ENCODE measurements around the gene JAZF1. TPM values are rescaled to one million over a fixed set of nuclear protein-coding genes. Genes with fewer than 3 reads are reported as not detected.
A peak's percentile ranks its signal among the peaks of the same experiment; 100 is the strongest.

JAZF1 gene
- total RNA-seq, 1 experiment from 2014 or later = 14.2 TPM

GRCh38 chr7:28082071-28082470 is 98.5 kb downstream of the JAZF1 start:
- Mint-ChIP-seq H3K4me1 (ENCODE audit: insufficient read depth, unreplicated experiment) (peaks cover 31% of the 10 kb centered on the region), H3K4me3 (ENCODE audit: unreplicated experiment) (no peak overlapping the region), H3K36me3 (ENCODE audit: insufficient read depth, unreplicated experiment) (peaks cover 8% of the 10 kb centered on the region), H3K27me3 (ENCODE audit: insufficient read depth, unreplicated experiment) (no peaks in the 10 kb centered on the region), H3K9me3 (ENCODE audit: unreplicated experiment) (no peaks in the 10 kb centered on the region), H3K27ac (ENCODE audit: low read depth, unreplicated experiment) (no peak overlapping the region)
- no peak for DNase-seq (ENCODE audit: unreplicated experiment)
- TF ChIP-seq CTCF (IDR thresholded peaks at IDR 0.05; ENCODE audit: unreplicated experiment) = no peak
- CTCF ChIA-PET = interaction anchor here (1.1 to 9.8 kb wide), 4 partner anchors 13 to 308 kb away, joined by 3 to 108 read pairs (median 3); no protein-coding TSS in a partner anchor
- no TSS peak for BruUV-seq (replicated peaks)
- intact Hi-C loops (cut with micrococcal nuclease) = no loop called here
- POLR2A ChIA-PET = no interaction called here

GRCh38 chr7:28081016-28081415 is 99.6 kb downstream of the JAZF1 start:
- BruUV-seq (replicated peaks) = no TSS peak
- Mint-ChIP-seq H3K9me3 (ENCODE audit: unreplicated experiment) (no peaks in the 10 kb centered on the region), H3K36me3 (ENCODE audit: insufficient read depth, unreplicated experiment) (peaks cover 8% of the 10 kb centered on the region), H3K27ac (ENCODE audit: low read depth, unreplicated experiment) (peak overlapping the region; percentile 9), H3K27me3 (ENCODE audit: insufficient read depth, unreplicated experiment) (no peaks in the 10 kb centered on the region), H3K4me1 (ENCODE audit: insufficient read depth, unreplicated experiment) (peaks cover 31% of the 10 kb centered on the region), H3K4me3 (ENCODE audit: unreplicated experiment) (no peak overlapping the region)
- ChIA-PET CTCF (interaction anchor here (0.6 to 9.8 kb wide), 6 partner anchors 11 to 160 kb away, joined by 3 to 108 read pairs (median 7); no protein-coding TSS in a partner anchor), POLR2A (interaction anchor here (0.6 to 0.7 kb wide), 2 partner anchors 45 to 76 kb away, joined by 3 to 6 read pairs; no protein-coding TSS in a partner anchor)
- no peak for TF ChIP-seq CTCF (IDR thresholded peaks at IDR 0.05; ENCODE audit: unreplicated experiment)
- intact Hi-C loops (cut with micrococcal nuclease) = no loop called here
- DNase-seq (ENCODE audit: unreplicated experiment) = peak; percentile 37

DNA sequence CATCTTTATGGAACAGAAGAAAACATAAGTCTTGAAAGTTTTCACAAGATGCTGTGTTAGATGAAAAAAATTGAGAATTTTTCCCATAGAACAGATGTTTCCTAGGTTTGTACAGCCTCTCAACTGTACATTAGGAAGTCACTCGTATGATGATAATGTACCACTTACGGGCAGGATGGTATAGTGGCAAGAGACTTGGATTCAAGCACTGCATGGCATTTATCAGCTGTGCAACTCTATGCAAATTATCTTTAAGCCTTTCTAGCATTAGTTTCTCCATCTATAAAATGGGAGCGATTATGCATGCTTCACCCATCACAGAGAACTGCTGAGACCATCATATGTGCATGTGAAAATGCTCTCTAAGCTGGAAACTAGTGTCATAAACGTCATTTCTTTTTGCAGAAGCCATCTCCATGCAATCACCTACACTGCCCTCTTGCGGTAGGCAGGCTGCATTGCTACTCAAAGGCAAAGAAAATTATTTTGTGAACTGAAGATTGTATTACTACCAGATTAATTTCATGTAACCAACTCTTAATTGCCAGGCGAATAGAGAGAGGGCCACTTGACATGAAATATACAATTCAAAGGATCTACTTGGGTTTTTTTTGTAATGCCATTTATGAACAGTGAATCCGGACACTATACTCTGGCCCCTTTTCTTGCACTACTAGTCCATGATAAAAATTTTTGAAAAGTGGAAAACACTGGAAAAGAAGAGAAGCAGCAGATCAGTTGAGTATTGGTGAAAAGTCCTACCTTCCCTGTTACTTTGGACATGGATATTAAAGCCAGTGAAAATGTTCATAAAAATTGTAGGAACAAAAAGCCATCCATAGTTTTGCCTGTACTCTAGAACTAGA is 102.3 kb downstream of the JAZF1 start:
- H3K27me3 Mint-ChIP-seq (ENCODE audit: insufficient read depth, unreplicated experiment) = no peaks in the 10 kb centered on the region
- H3K4me1 Mint-ChIP-seq (ENCODE audit: insufficient read depth, unreplicated experiment) = peaks cover 22% of the 10 kb centered on the region
- no peaks in the 10 kb centered on the region for H3K9me3 Mint-ChIP-seq (ENCODE audit: unreplicated experiment)
- CTCF ChIA-PET = interaction anchor here (0.6 to 9.8 kb wide), 21 partner anchors 9 to 1913 kb away, joined by 3 to 108 read pairs (median 4); no protein-coding TSS in a partner anchor
- no peak overlapping the region for H3K27ac Mint-ChIP-seq (ENCODE audit: low read depth, unreplicated experiment)
- peak; percentile 87 for TF ChIP-seq CTCF (IDR thresholded peaks at IDR 0.05; ENCODE audit: unreplicated experiment)
- BruUV-seq (replicated peaks) = no TSS peak
- DNase-seq (ENCODE audit: unreplicated experiment) = peak; percentile 55
- POLR2A ChIA-PET = interaction anchor here (0.5 to 2.1 kb wide), 4 partner anchors 9 to 220 kb away, joined by 3 to 12 read pairs (median 4); no protein-coding TSS in a partner anchor
- no peaks in the 10 kb centered on the region for H3K36me3 Mint-ChIP-seq (ENCODE audit: insufficient read depth, unreplicated experiment)
- H3K4me3 Mint-ChIP-seq (ENCODE audit: unreplicated experiment) = no peak overlapping the region
- intact Hi-C loops (cut with micrococcal nuclease) = loop anchor here (2.0 to 5.0 kb wide), 2 partner anchors 57 to 881 kb away; no protein-coding TSS in a partner anchor

DNA sequence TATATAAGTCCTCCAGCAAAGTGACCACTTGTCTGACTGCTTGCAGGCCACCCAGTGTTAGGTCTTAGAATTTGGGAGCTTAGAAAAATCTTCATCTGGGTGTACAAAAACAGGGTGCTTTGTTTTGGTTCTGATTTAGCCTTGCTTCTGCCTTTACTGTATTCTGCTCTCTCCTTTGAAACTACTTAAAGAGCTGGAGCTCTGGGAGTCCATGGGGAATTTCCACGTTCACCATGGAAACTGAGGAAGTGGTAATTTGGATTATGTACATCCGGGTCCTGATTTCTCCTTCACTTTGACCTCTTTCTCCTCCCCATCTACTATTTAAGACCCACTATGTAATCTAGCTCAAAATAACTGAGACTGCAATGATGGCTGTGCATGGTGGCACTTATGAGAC is 103.0 kb downstream of the JAZF1 start:
- POLR2A ChIA-PET = interaction anchor here (0.5 to 2.1 kb wide), 4 partner anchors 9 to 219 kb away, joined by 3 to 12 read pairs (median 4); no protein-coding TSS in a partner anchor

More for the DNA sequence above, 103.0 kb downstream of the JAZF1 start:
- no peak for DNase-seq (ENCODE audit: unreplicated experiment)
- Mint-ChIP-seq H3K27me3 (ENCODE audit: insufficient read depth, unreplicated experiment) (no peaks in the 10 kb centered on the region), H3K4me3 (ENCODE audit: unreplicated experiment) (no peak overlapping the region), H3K36me3 (ENCODE audit: insufficient read depth, unreplicated experiment) (no peaks in the 10 kb centered on the region), H3K4me1 (ENCODE audit: insufficient read depth, unreplicated experiment) (peaks cover 16% of the 10 kb centered on the region), H3K27ac (ENCODE audit: low read depth, unreplicated experiment) (no peak overlapping the region), H3K9me3 (ENCODE audit: unreplicated experiment) (no peaks in the 10 kb centered on the region)
- intact Hi-C loops (cut with micrococcal nuclease) = loop anchor here (2.0 to 5.0 kb wide), 2 partner anchors 57 to 880 kb away; no protein-coding TSS in a partner anchor
- CTCF ChIA-PET = interaction anchor here (0.6 to 9.8 kb wide), 20 partner anchors 10 to 882 kb away, joined by 3 to 108 read pairs (median 4); no protein-coding TSS in a partner anchor
- BruUV-seq (replicated peaks) = no TSS peak
- no peak for TF ChIP-seq CTCF (IDR thresholded peaks at IDR 0.05; ENCODE audit: unreplicated experiment)

All from MCF 10A (cell line).